HepG2 (cell line): ENCODE measurements around the gene OGFR. TPM values are rescaled to one million over a fixed set of nuclear protein-coding genes. Genes with fewer than 3 reads are reported as not detected.
A peak's percentile ranks its signal among the peaks of the same experiment; 100 is the strongest.

Experiments
- HNF1A ChIP-seq, 2 experiments: sonication (generic) in 1 of 2; formaldehyde crosslinking in 1 of 2; IDR thresholded peaks; 2 replicates each; pipeline versions ENCODE4 v1.4.0 to v1.6.1; 2016 to 2020; ENCODE audit warnings: borderline replicate concordance in 1 of 2, low read depth in 1 of 2, mild to moderate bottlenecking in 1 of 2, missing genetic modification reagents in 1 of 2
- NAIF1 ChIP-seq: sonication (generic); formaldehyde crosslinking; IDR thresholded peaks from 2 replicates; pipeline ENCODE4 v1.5.0; 2020; ENCODE audit warnings: mild to moderate bottlenecking, missing genetic modification reagents, borderline replicate concordance
- TSC22D2 ChIP-seq: sonication (generic); formaldehyde crosslinking; IDR thresholded peaks from 2 replicates; pipeline ENCODE4 v1.5.1; 2020; ENCODE audit warnings: missing genetic modification reagents, mild to moderate bottlenecking, borderline replicate concordance
- ZBTB44 ChIP-seq: sonication (generic); formaldehyde crosslinking; IDR thresholded peaks from 2 replicates; pipeline ENCODE4 v1.4.0; 2020; ENCODE audit warnings: missing genetic modification reagents
- ZNF703 ChIP-seq: sonication (generic); formaldehyde crosslinking; IDR thresholded peaks from 2 replicates; pipeline ENCODE4 v1.5.1; 2020; ENCODE audit warnings: missing genetic modification reagents, mild to moderate bottlenecking, moderate library complexity, borderline replicate concordance
- polyA plus RNA-seq, 8 experiments: library from polyadenylated mRNA; depleted of rRNA in 3 of 8; stranded (reverse) in 7 of 8; unstranded in 1 of 8; fragments of >200 nt; fragmentation: Illumina TruSeq in 4 of 8; extraction: Trizol in 4 of 8; gene quantifications; 2 replicates each; pipeline versions ENCODE4 v1.2.1 to v1.2.3, GENCODE V29; 2011 to 2016; ENCODE audit warnings: low read depth in 4 of 8, missing spikeins in 1 of 8, mixed read lengths in 1 of 8; ENCODE audit not compliant: insufficient read depth in 1 of 8
- total RNA-seq, 5 experiments: library from RNA; depleted of rRNA; stranded (reverse); fragments of >200 nt; fragmentation: Illumina TruSeq; extraction: Trizol; gene quantifications; 2 replicates each; pipeline ENCODE4 v1.2.3, GENCODE V29; 2016; ENCODE audit warnings: low read depth in 1 of 5
- TF ChIP-seq, protein P1 (sequence below): IDR thresholded peaks from 2 replicates; pipeline ENCODE4 v1.6.1; 2012; ENCODE audit warnings: low read length, improper control_type of control experiment

Gene OGFR
- total and polyA plus RNA-seq, 2 of the 13 experiments (the other 11 are each of a cell fraction or from before 2014, with no cell fraction given) = 47.7 to 81.8 TPM

GRCh38 chr20:62805155-62805710, 598 bp downstream of the OGFR start (continued):
- TF ChIP-seq, protein P1, sequence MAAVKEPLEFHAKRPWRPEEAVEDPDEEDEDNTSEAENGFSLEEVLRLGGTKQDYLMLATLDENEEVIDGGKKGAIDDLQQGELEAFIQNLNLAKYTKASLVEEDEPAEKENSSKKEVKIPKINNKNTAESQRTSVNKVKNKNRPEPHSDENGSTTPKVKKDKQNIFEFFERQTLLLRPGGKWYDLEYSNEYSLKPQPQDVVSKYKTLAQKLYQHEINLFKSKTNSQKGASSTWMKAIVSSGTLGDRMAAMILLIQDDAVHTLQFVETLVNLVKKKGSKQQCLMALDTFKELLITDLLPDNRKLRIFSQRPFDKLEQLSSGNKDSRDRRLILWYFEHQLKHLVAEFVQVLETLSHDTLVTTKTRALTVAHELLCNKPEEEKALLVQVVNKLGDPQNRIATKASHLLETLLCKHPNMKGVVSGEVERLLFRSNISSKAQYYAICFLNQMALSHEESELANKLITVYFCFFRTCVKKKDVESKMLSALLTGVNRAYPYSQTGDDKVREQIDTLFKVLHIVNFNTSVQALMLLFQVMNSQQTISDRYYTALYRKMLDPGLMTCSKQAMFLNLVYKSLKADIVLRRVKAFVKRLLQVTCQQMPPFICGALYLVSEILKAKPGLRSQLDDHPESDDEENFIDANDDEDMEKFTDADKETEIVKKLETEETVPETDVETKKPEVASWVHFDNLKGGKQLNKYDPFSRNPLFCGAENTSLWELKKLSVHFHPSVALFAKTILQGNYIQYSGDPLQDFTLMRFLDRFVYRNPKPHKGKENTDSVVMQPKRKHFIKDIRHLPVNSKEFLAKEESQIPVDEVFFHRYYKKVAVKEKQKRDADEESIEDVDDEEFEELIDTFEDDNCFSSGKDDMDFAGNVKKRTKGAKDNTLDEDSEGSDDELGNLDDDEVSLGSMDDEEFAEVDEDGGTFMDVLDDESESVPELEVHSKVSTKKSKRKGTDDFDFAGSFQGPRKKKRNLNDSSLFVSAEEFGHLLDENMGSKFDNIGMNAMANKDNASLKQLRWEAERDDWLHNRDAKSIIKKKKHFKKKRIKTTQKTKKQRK = no peak
- TF ChIP-seq HNF1A (IDR thresholded peaks at IDR 0.05; ENCODE audit: low read depth) = no peak
- peak; percentile 9; the same call in 1 of the 2 replicates for TF ChIP-seq HNF1A (CRISPR knock-in tag; IDR thresholded peaks at IDR 0.05; ENCODE audit: borderline replicate concordance)
- 0 out of 2 replicates have a peak, but pooled peaks have one; percentile 15 for TF ChIP-seq TSC22D2 (CRISPR knock-in tag)
- TF ChIP-seq ZNF703 = peak; percentile 71; the same call in 1 of the 2 replicates
- TF ChIP-seq ZBTB44 = 0 out of 2 replicates have a peak, but pooled peaks have one; percentile 14
- 0 out of 2 replicates have a peak, but pooled peaks have one; percentile 11 for TF ChIP-seq NAIF1 (CRISPR knock-in tag)
- TF ChIP-seq, all 625 proteins: peak for 37
